GM12874 (cell line): ENCODE data around the gene KDM4C.

Experiments used
- TF ChIP-seq, protein P1 (sequence below): IDR thresholded peaks from 2 replicates; pipeline ENCODE4 v1.5.1; 2011; ENCODE audit warnings: low read depth, mild to moderate bottlenecking, control low read depth, low read length, moderate library complexity; ENCODE audit not compliant: insufficient read depth

KDM4C gene

DNA sequence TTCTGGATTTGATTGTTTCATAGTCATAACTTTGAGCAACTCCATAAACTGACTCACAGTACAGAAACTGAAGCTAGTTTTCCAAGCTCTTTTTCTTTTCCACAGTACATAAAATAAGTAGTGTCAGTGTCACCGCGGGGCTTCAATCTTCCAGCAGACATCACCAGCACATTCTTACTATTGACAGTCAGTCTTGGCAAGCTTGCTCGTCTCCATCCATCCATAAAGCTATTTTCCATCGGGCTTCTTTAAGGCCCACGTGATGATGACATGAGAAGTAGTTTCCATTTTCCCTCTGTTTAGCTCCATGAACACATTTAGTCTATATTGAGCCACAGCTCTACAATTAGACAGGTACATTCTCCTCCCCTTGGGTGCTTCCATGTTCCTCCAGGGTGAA, 443.4 kb downstream of the KDM4C start:
- TF ChIP-seq, protein P1, sequence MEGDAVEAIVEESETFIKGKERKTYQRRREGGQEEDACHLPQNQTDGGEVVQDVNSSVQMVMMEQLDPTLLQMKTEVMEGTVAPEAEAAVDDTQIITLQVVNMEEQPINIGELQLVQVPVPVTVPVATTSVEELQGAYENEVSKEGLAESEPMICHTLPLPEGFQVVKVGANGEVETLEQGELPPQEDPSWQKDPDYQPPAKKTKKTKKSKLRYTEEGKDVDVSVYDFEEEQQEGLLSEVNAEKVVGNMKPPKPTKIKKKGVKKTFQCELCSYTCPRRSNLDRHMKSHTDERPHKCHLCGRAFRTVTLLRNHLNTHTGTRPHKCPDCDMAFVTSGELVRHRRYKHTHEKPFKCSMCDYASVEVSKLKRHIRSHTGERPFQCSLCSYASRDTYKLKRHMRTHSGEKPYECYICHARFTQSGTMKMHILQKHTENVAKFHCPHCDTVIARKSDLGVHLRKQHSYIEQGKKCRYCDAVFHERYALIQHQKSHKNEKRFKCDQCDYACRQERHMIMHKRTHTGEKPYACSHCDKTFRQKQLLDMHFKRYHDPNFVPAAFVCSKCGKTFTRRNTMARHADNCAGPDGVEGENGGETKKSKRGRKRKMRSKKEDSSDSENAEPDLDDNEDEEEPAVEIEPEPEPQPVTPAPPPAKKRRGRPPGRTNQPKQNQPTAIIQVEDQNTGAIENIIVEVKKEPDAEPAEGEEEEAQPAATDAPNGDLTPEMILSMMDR: no peak

DNA sequence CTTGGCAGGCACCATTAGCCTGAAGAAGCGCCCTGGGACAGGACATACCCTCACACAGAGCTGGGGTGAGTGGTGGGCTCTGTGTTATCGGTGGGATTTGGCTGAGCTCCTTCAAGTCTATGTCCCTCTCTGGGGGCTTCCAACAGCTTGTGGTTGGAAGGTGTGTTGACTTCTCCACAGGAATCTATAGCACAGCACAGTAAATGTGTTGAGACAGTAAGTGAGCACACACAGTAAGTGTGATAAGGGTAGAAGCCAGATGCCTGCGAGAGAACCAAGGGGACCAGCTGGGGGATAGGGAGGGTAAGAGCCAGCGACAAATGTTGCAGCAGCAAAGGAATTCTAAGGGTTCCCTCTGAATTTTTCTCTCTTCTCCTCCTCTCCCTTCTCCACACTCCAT, 448.0 kb downstream of the KDM4C start:
- TF ChIP-seq, protein P1: no peak

- TF ChIP-seq, protein P1: no peak
Measured at GRCh38 chr9:7206221-7206758, 448.5 kb downstream of the KDM4C start.

- TF ChIP-seq, protein P1: no peak
Measured at GRCh38 chr9:7209016-7209715, 451.4 kb downstream of the KDM4C start.

- TF ChIP-seq, protein P1: no peak
Measured at GRCh38 chr9:7209990-7210389, 452.2 kb downstream of the KDM4C start.

DNA sequence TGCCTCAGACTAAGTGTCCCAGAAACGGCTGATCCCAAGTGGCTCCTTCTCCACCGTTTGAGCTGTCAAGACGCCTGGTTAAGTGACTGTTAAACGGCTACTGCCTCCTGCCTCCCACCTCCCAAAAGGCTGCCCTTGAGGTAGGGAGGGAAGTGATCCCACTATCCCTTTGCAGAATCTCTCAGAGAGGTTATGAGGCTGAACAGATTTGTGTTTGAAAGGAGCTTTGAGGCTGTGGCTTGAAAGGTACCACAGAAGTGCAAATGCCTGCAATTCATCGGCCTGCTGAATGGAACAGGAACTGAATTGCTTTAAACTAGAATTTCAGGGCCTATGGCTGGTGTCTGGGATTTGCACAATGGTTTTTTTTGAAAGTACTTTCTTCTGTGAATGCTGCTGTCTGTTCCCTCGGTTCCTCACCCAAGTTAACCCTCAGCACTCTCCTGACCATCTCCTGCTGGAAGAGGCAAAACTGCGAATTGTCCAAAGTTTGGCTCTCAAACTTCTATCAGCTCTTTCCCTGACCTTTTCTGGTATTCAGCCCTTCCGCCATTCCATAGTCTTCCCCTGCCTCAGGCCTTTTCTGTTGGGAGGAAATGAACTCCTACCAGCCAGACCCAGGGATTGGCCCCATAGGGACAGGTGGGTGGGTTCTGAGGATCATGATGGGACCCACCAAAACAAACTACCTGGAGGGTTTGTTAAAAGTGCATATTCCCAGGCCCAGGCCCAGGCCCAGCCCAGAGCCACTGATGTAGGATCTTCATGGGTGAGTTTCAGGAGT, 453.3 kb downstream of the KDM4C start:
- TF ChIP-seq, protein P1: no peak

GRCh38 chr9:7211657-7212056, 453.9 kb downstream of the KDM4C start:
- TF ChIP-seq, protein P1: no peak
